Skeletal muscle satellite cell (primary cell): Measurements from ENCODE around the gene KRTAP12-4.
"Not testable (repeated sequence)": the region's sequence is repeated elsewhere in the genome, so short reads cannot be mapped to it uniquely, and the experiment has no call there.

ENCODE experiments used
- H3K27me3 ChIP-seq: 2 replicates; pipeline ENCODE4 v1.7.0; 2013; ENCODE audit warnings: low read length; ENCODE audit not compliant: control insufficient read depth, insufficient read depth
- H3K36me3 ChIP-seq: 2 replicates; pipeline ENCODE4 v1.7.0; 2013; ENCODE audit warnings: mild to moderate bottlenecking, control low read depth, low read length; ENCODE audit not compliant: insufficient read depth
- H3K4me1 ChIP-seq: 2 replicates; pipeline ENCODE4 v1.7.0; 2013; ENCODE audit warnings: low read length; ENCODE audit not compliant: control insufficient read depth, insufficient read depth
- H3K4me2 ChIP-seq: 2 replicates; pipeline ENCODE4 v1.7.0; 2013; ENCODE audit warnings: mild to moderate bottlenecking, low read length
- H3K4me3 ChIP-seq: 2 replicates; pipeline ENCODE4 v1.7.0; 2013; ENCODE audit warnings: low read length
- H3K9ac ChIP-seq: 2 replicates; pipeline ENCODE4 v1.7.0; 2013; ENCODE audit warnings: mild to moderate bottlenecking, low read depth, low read length, moderate library complexity
- H3K9me3 ChIP-seq: replicated peaks from 2 replicates; pipeline ENCODE4 v1.7.0; 2013; ENCODE audit warnings: mild to moderate bottlenecking, control low read depth, low read length

The KRTAP12-4 gene

GRCh38 chr21:44649521-44650100 is 4.8 kb downstream of the KRTAP12-4 start:
- Histone ChIP-seq H3K9me3 (no peaks in the 10 kb centered on the region), H3K4me3 (no peak overlapping the region), H3K9ac (no peak overlapping the region), H3K36me3 (no peaks in the 10 kb centered on the region), H3K4me2 (no peak overlapping the region), H3K4me1 (no peaks in the 10 kb centered on the region), H3K27me3 (peaks cover 29% of the 10 kb centered on the region)

GRCh38 chr21:44648557-44649311 is 5.7 kb downstream of the KRTAP12-4 start:
- Histone ChIP-seq H3K4me2 (no peak overlapping the region), H3K36me3 (no peaks in the 10 kb centered on the region), H3K9ac (no peak overlapping the region), H3K4me3 (no peak overlapping the region), H3K27me3 (peaks cover 23% of the 10 kb centered on the region), H3K4me1 (no peaks in the 10 kb centered on the region), H3K9me3 (no peaks in the 10 kb centered on the region)

- no peaks in the 10 kb centered on the region for H3K36me3 ChIP-seq
- no peaks in the 10 kb centered on the region for H3K4me1 ChIP-seq
- no peaks in the 10 kb centered on the region for H3K9me3 ChIP-seq
- H3K9ac ChIP-seq = no peak overlapping the region
- no peak overlapping the region for H3K4me2 ChIP-seq
- H3K4me3 ChIP-seq = no peak overlapping the region
- peaks cover 20% of the 10 kb centered on the region for H3K27me3 ChIP-seq
Measured at GRCh38 chr21:44647222-44647552, 7.3 kb downstream of the KRTAP12-4 start.

- H3K4me1 ChIP-seq, H3K9me3 ChIP-seq, H3K4me2 ChIP-seq, H3K4me3 ChIP-seq, H3K36me3 ChIP-seq, H3K9ac ChIP-seq: not testable (repeated sequence)
- peaks cover 20% of the 10 kb centered on the region for H3K27me3 ChIP-seq
Measured at GRCh38 chr21:44646366-44647221, 7.9 kb downstream of the KRTAP12-4 start, which contains the start of gene KRTAP10-11. KRTAP10-11 (plus strand) TSS chr21:44646414; CDS start chr21:44646459, 45 bp downstream.

- Histone ChIP-seq H3K9ac (no peak overlapping the region), H3K4me2 (no peak overlapping the region), H3K4me1 (no peaks in the 10 kb centered on the region), H3K36me3 (no peaks in the 10 kb centered on the region), H3K27me3 (peaks cover 22% of the 10 kb centered on the region), H3K4me3 (no peak overlapping the region), H3K9me3 (peaks cover 4% of the 10 kb centered on the region)
Measured at GRCh38 chr21:44644878-44645277, 9.6 kb downstream of the KRTAP12-4 start.

GRCh38 chr21:44643741-44644310 is 10.6 kb downstream of the KRTAP12-4 start:
- H3K4me3 ChIP-seq = no peak overlapping the region
- H3K9ac ChIP-seq = no peak overlapping the region
- no peaks in the 10 kb centered on the region for H3K36me3 ChIP-seq
- H3K4me2 ChIP-seq = no peak overlapping the region
- H3K27me3 ChIP-seq = peaks cover 21% of the 10 kb centered on the region
- peaks cover 4% of the 10 kb centered on the region for H3K9me3 ChIP-seq
- H3K4me1 ChIP-seq = no peaks in the 10 kb centered on the region

GRCh38 chr21:44640761-44641160 is 13.7 kb downstream of the KRTAP12-4 start:
- Histone ChIP-seq H3K9me3 (peaks cover 4% of the 10 kb centered on the region), H3K4me1 (no peaks in the 10 kb centered on the region), H3K9ac (no peak overlapping the region), H3K4me2 (no peak overlapping the region), H3K4me3 (no peak overlapping the region), H3K27me3 (peaks cover 21% of the 10 kb centered on the region), H3K36me3 (no peaks in the 10 kb centered on the region)

GRCh38 chr21:44639331-44639655 is 15.2 kb downstream of the KRTAP12-4 start:
- H3K27me3 ChIP-seq = peaks cover 27% of the 10 kb centered on the region
- no peaks in the 10 kb centered on the region for H3K36me3 ChIP-seq
- peaks cover 4% of the 10 kb centered on the region for H3K9me3 ChIP-seq
- H3K4me1 ChIP-seq = no peaks in the 10 kb centered on the region
- no peak overlapping the region for H3K4me2 ChIP-seq
- no peak overlapping the region for H3K9ac ChIP-seq
- no peak overlapping the region for H3K4me3 ChIP-seq

GRCh38 chr21:44638506-44639330 is 15.7 kb downstream of the KRTAP12-4 start:
- H3K4me1 ChIP-seq, H3K9ac ChIP-seq, H3K4me2 ChIP-seq, H3K36me3 ChIP-seq, H3K4me3 ChIP-seq, H3K9me3 ChIP-seq: not testable (repeated sequence)
- peaks cover 29% of the 10 kb centered on the region for H3K27me3 ChIP-seq

GRCh38 chr21:44637851-44638348 is 16.6 kb downstream of the KRTAP12-4 start:
- H3K27me3 ChIP-seq = peaks cover 29% of the 10 kb centered on the region
- not testable (repeated sequence) for H3K36me3 ChIP-seq, H3K4me1 ChIP-seq, H3K9ac ChIP-seq, H3K9me3 ChIP-seq, H3K4me2 ChIP-seq, H3K4me3 ChIP-seq
